CD4-positive, alpha-beta memory T cell (primary cell): ENCODE measurements around the gene MYO1D. TPM values are rescaled to one million over a fixed set of nuclear protein-coding genes. Genes with fewer than 3 reads are reported as not detected.

ENCODE experiments used
- CTCF ChIA-PET: fragments of 350-600 bp; sonication (Branson Sonifier 250); formaldehyde crosslinking; loops from one replicate; lab custom pipeline; 2021; ENCODE audit warnings: inconsistent platforms; ENCODE audit not compliant: partially characterized antibody; lab: Charles Lee
- POLR2A ChIA-PET: fragments of 350-600 bp; sonication (Branson Sonifier 250); formaldehyde crosslinking; loops from one replicate; lab custom pipeline; 2021; ENCODE audit not compliant: partially characterized antibody; lab: Charles Lee
- DNase-seq, 5 donors: peaks; one replicate each; pipeline versions ENCODE4 v3.0.0 to v3.0.0-alpha.2; 2020 to 2022; ENCODE audit warnings: mixed read lengths in 1 of 5
- H3K27ac ChIP-seq: one replicate; pipeline ENCODE4 v1.7.0; 2013; ENCODE audit warnings: low read depth, low read length
- H3K27me3 ChIP-seq: 2 replicates; pipeline ENCODE4 v1.7.0; 2013; ENCODE audit warnings: mild to moderate bottlenecking, low read length, moderate library complexity; ENCODE audit not compliant: insufficient read depth
- H3K36me3 ChIP-seq: 2 replicates; pipeline ENCODE4 v1.7.0; 2013; ENCODE audit warnings: mild to moderate bottlenecking, low read length, moderate library complexity; ENCODE audit not compliant: insufficient read depth
- H3K4me1 ChIP-seq: 2 replicates; pipeline ENCODE4 v1.7.0; 2013; ENCODE audit warnings: mild to moderate bottlenecking, low read length, moderate library complexity; ENCODE audit not compliant: insufficient read depth
- H3K4me3 ChIP-seq, 2 donors: one replicate each; pipeline ENCODE4 v1.7.0; 2013; ENCODE audit warnings: low read length in 2 of 2, mild to moderate bottlenecking in 1 of 2
- H3K9me3 ChIP-seq, 2 donors: one replicate each; pipeline ENCODE4 v1.7.0; 2013; ENCODE audit warnings: low read length in 2 of 2, control low read depth in 1 of 2; ENCODE audit not compliant: control insufficient read depth in 1 of 2
- H3K27ac Mint-ChIP-seq, 7 donors: one replicate each; pipeline ENCODE4 v1.8.0; 2020 to 2021; ENCODE audit warnings: mixed read lengths in 7 of 7, mild to moderate bottlenecking in 6 of 7, inconsistent platforms in 3 of 7, moderate library complexity in 3 of 7
- H3K27me3 Mint-ChIP-seq, 2 donors: one replicate each; pipeline ENCODE4 v1.8.0; 2020 to 2021; ENCODE audit warnings: mixed read lengths in 2 of 2
- H3K36me3 Mint-ChIP-seq, 2 donors: one replicate each; pipeline ENCODE4 v1.8.0; 2020 to 2021; ENCODE audit warnings: mixed read lengths in 2 of 2, inconsistent platforms in 1 of 2, mild to moderate bottlenecking in 1 of 2
- H3K4me1 Mint-ChIP-seq, 4 donors: one replicate each; pipeline ENCODE4 v1.8.0; 2020 to 2021; ENCODE audit warnings: mixed read lengths in 4 of 4, mild to moderate bottlenecking in 1 of 4
- H3K4me3 Mint-ChIP-seq, 8 donors: one replicate each; pipeline ENCODE4 v1.8.0; 2020 to 2021; ENCODE audit warnings: mixed read lengths in 8 of 8, mild to moderate bottlenecking in 7 of 8, moderate library complexity in 6 of 8, inconsistent platforms in 3 of 8
- H3K9me3 Mint-ChIP-seq, 8 donors: one replicate each; pipeline ENCODE4 v1.8.0; 2020 to 2021; ENCODE audit warnings: mixed read lengths in 8 of 8, mild to moderate bottlenecking in 5 of 8, inconsistent platforms in 3 of 8, moderate library complexity in 1 of 8
- intact Hi-C: fragments of 100-400 bp; cut with micrococcal nuclease; formaldehyde crosslinking; loops from one replicate; pipeline ENCODE4 v1.15.1; 2023
- polyA plus RNA-seq, 2 donors: library from polyadenylated mRNA; unstranded; fragments of 300-500 nt; fragmentation: Illumina TruSeq; gene quantifications; one replicate each; pipeline ENCODE4 v1.2.3, GENCODE V29; 2021
- total RNA-seq, 2 experiments: library from RNA; stranded (reverse); gene quantifications; one replicate each; pipeline ENCODE4 v1.2.3, GENCODE V29; 2021

Gene MYO1D
- total and polyA plus RNA-seq, 4 experiments from 2014 or later, result 2.0 to 12.7 (median 10.5) TPM

- Mint-ChIP-seq H3K27me3 (no peaks in the 10 kb centered on the region), H3K4me1 (peaks cover 19 to 38% (median 30%) of the 10 kb centered on the region in 4 donors), H3K36me3 (no peaks in the 10 kb centered on the region), H3K9me3 (no peaks in the 10 kb centered on the region), H3K4me3 (peak overlapping the region in 1 of 8 donors; percentile 42), H3K27ac (peak overlapping the region in 1 of 7 donors; percentile 24)
- intact Hi-C loops, result no loop called here
- DNase-seq, result peak in 1 of 5 donors; percentile 24
- H3K36me3 ChIP-seq, result no peaks in the 10 kb centered on the region
- H3K9me3 ChIP-seq, result no peaks in the 10 kb centered on the region
- ChIA-PET POLR2A (interaction anchor here (1.0 to 2.2 kb wide), 3 partner anchors 9 to 23 kb away, joined by 3 to 8 read pairs (median 3); partner anchors contain the start of gene CDK5R1), CTCF (interaction anchor here (0.9 to 1.4 kb wide), 4 partner anchors 8 to 51 kb away, joined by 3 to 6 read pairs (median 4); partner anchors contain the start of genes CDK5R1 and PSMD11)
- H3K27me3 ChIP-seq, result no peaks in the 10 kb centered on the region
- H3K27ac ChIP-seq, result no peak overlapping the region
- H3K4me3 ChIP-seq, result no peak overlapping the region
- peaks cover 49% of the 10 kb centered on the region for H3K4me1 ChIP-seq
These were observed 381.3 kb downstream of the MYO1D start for GRCh38 chr17:32495359-32496231.

DNA sequence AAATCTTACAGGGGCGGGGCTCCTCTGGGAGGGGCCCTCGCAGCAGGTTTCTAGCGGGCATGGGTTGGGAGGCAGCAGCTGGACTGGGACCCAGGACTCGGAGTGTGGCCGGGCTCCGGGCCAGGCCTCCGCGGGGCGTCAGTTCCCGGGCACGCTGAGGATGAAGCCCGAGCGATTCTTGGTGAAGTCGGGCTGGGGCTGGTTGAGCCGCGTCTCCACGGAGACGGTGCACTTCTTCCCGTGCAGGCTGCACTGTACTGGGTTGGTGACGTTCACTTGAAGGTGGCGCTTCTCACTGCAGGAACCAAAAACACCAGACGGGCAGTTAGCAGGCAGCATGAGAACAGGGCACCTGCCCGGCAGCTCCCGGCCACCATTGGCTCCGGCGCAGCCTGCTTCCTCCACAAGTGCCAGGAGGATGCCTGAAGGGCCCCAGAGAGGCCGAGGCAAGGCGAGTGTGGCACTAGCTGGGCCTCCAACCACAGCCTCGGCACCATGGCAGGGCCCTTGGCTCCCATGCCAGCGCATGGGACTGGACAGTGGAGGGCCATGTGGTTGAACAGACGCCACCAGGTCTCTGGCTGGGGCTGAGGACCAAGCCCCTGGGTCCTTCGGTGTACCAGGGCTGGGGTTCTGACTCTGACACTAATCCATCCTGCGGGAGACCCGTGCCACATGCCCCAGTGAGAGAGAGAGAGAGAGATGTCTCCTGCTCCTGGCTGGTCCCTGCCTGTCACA lies 382.1 kb downstream of the MYO1D start:
- intact Hi-C loops, result no loop called here
- H3K4me1 ChIP-seq, result peaks cover 57% of the 10 kb centered on the region
- POLR2A ChIA-PET, result interaction anchor here (1.0 to 2.2 kb wide), 3 partner anchors 8 to 24 kb away, joined by 3 to 8 read pairs (median 3); partner anchors contain the start of gene CDK5R1
- peak in 1 of 5 donors; percentile 33 for DNase-seq
- peak overlapping the region in 3 of 7 donors; percentile 64 to 86 (median 66) for H3K27ac Mint-ChIP-seq
- CTCF ChIA-PET, result interaction anchor here (0.9 to 1.4 kb wide), 3 partner anchors 8 to 51 kb away, joined by 3 to 4 read pairs (median 3); partner anchors contain the start of genes CDK5R1 and PSMD11
- H3K9me3 Mint-ChIP-seq, result no peaks in the 10 kb centered on the region
- H3K36me3 ChIP-seq, result no peaks in the 10 kb centered on the region
- no peaks in the 10 kb centered on the region for H3K27me3 Mint-ChIP-seq
- no peaks in the 10 kb centered on the region for H3K9me3 ChIP-seq
- H3K4me1 Mint-ChIP-seq, result peaks cover 19 to 45% (median 36%) of the 10 kb centered on the region in 4 donors
- H3K27ac ChIP-seq, result no peak overlapping the region
- H3K4me3 Mint-ChIP-seq, result peak overlapping the region in 3 of 8 donors; percentile 17 to 66 (median 52)
- peaks cover under 1% of the 10 kb centered on the region in 2 donors for H3K36me3 Mint-ChIP-seq
- H3K4me3 ChIP-seq, result no peak overlapping the region
- H3K27me3 ChIP-seq, result no peaks in the 10 kb centered on the region

GRCh38 chr17:32493976-32494513 lies 382.9 kb downstream of the MYO1D start:
- no peaks in the 10 kb centered on the region for H3K36me3 ChIP-seq
- H3K27me3 ChIP-seq, result no peaks in the 10 kb centered on the region
- intact Hi-C loops, result no loop called here
- peaks cover 3 to 5% of the 10 kb centered on the region in 2 donors for H3K36me3 Mint-ChIP-seq
- no peaks in the 10 kb centered on the region for H3K9me3 ChIP-seq
- H3K4me3 Mint-ChIP-seq, result peak overlapping the region in 4 of 8 donors; percentile 29 to 66 (median 56)
- H3K27ac ChIP-seq, result no peak overlapping the region
- POLR2A ChIA-PET, result interaction anchor here (0.6 to 1.1 kb wide), 2 partner anchors 10 to 25 kb away, joined by 3 read pairs; no protein-coding TSS in a partner anchor
- CTCF ChIA-PET, result no interaction called here
- H3K4me1 Mint-ChIP-seq, result peaks cover 21 to 52% (median 42%) of the 10 kb centered on the region in 4 donors
- H3K27me3 Mint-ChIP-seq, result no peaks in the 10 kb centered on the region
- no peaks in the 10 kb centered on the region for H3K9me3 Mint-ChIP-seq
- H3K4me3 ChIP-seq, result no peak overlapping the region
- DNase-seq, result peak in 1 of 5 donors; percentile 32
- peak overlapping the region in 3 of 7 donors; percentile 64 to 86 (median 66) for H3K27ac Mint-ChIP-seq
- peaks cover 64% of the 10 kb centered on the region for H3K4me1 ChIP-seq

GRCh38 chr17:32493571-32493970 lies 383.4 kb downstream of the MYO1D start:
- H3K4me3 Mint-ChIP-seq, result peak overlapping the region in 1 of 8 donors; percentile 25
- no peaks in the 10 kb centered on the region for H3K36me3 ChIP-seq
- peaks cover 3 to 5% of the 10 kb centered on the region in 2 donors for H3K36me3 Mint-ChIP-seq
- no peaks in the 10 kb centered on the region for H3K27me3 Mint-ChIP-seq
- no peak overlapping the region for H3K4me3 ChIP-seq
- intact Hi-C loops, result no loop called here
- no peak for DNase-seq
- H3K4me1 Mint-ChIP-seq, result peaks cover 21 to 57% (median 46%) of the 10 kb centered on the region in 4 donors
- H3K4me1 ChIP-seq, result peaks cover 69% of the 10 kb centered on the region
- no peaks in the 10 kb centered on the region for H3K9me3 ChIP-seq
- ChIA-PET POLR2A (interaction anchor here (0.6 to 3.0 kb wide), 3 partner anchors 10 to 25 kb away, joined by 3 to 13 read pairs (median 3); no protein-coding TSS in a partner anchor), CTCF (no interaction called here)
- no peaks in the 10 kb centered on the region for H3K9me3 Mint-ChIP-seq
- no peaks in the 10 kb centered on the region for H3K27me3 ChIP-seq
- H3K27ac Mint-ChIP-seq, result peak overlapping the region in 2 of 7 donors; percentile 56 to 64
- no peak overlapping the region for H3K27ac ChIP-seq

DNA sequence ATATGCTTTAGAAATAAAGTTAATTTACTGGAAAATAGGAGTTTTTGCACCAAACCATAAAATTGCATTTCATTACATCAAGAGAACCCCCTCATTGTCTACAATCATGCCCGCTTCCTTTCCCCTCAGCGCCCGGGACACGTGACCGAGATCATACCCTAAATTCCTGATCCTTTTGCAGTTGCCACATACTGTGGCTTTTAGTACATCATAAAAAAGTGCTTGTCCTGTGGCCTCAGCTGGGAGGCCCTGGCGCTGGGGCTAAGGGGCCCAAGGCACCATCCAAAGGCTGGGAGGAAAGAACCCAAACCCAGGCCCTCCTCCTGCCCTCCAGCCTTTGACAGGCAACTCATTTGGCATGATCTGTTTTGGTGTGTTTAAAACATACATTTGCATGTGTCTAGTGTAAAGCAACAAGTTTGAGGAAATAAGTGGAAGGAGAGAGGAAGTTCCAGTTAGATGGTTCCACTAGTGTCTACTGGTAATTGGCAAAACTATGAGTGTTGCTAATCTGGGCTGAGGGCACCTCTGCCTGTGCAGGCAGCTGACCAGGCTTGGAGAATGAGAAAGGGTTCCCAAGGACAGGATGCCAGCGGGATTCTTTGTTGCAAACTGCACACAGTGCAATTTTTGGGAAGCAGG lies 384.2 kb downstream of the MYO1D start:
- no peak for DNase-seq
- Histone ChIP-seq H3K27me3 (no peaks in the 10 kb centered on the region), H3K4me1 (peaks cover 77% of the 10 kb centered on the region), H3K4me3 (peak overlapping the region in 1 of 2 donors; percentile 12), H3K36me3 (no peaks in the 10 kb centered on the region), H3K27ac (peak overlapping the region; percentile 23), H3K9me3 (no peaks in the 10 kb centered on the region)
- peak overlapping the region; percentile 65 to 96 (median 87) for H3K27ac Mint-ChIP-seq
- H3K4me1 Mint-ChIP-seq, result peaks cover 25 to 65% (median 53%) of the 10 kb centered on the region in 4 donors
- H3K36me3 Mint-ChIP-seq, result peaks cover 3 to 8% of the 10 kb centered on the region in 2 donors
- intact Hi-C loops, result no loop called here
- ChIA-PET CTCF (interaction anchor here (1.4 kb wide), 1 partner anchor 9 kb away, joined by 6 read pairs; no protein-coding TSS in a partner anchor), POLR2A (interaction anchor here (1.0 to 3.0 kb wide), 5 partner anchors 8 to 48 kb away, joined by 4 to 19 read pairs (median 13); partner anchors contain the start of gene PSMD11)
- peak overlapping the region in 7 of 8 donors; percentile 14 to 84 (median 64) for H3K4me3 Mint-ChIP-seq
- H3K9me3 Mint-ChIP-seq, result no peaks in the 10 kb centered on the region
- no peaks in the 10 kb centered on the region for H3K27me3 Mint-ChIP-seq

DNA sequence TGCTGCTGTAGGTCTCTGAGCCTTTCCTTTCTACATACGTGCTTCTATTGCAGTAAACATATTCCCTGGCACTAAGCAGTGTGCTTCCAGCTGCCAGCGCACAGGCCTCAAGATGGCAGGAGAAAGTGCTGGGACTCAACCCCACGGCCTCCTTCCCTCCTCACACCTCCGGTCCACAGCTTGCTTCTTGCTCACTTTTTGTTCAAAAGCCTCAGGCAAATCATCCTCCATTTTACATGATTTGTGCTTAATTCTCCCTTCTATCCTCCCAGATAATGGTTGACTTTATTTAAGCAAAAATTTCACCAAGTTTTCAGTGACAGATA lies 384.7 kb downstream of the MYO1D start:
- peaks cover 6 to 11% of the 10 kb centered on the region in 2 donors for H3K36me3 Mint-ChIP-seq
- Histone ChIP-seq H3K36me3 (no peaks in the 10 kb centered on the region), H3K27ac (peak overlapping the region; percentile 23), H3K4me3 (peak overlapping the region in 1 of 2 donors; percentile 12), H3K27me3 (no peaks in the 10 kb centered on the region), H3K4me1 (peaks cover 81% of the 10 kb centered on the region), H3K9me3 (no peaks in the 10 kb centered on the region)
- H3K27me3 Mint-ChIP-seq, result no peaks in the 10 kb centered on the region
- CTCF ChIA-PET, result interaction anchor here (1.4 to 2.1 kb wide), 4 partner anchors 9 to 32 kb away, joined by 5 to 14 read pairs (median 8); no protein-coding TSS in a partner anchor
- peak overlapping the region; percentile 65 to 96 (median 90) for H3K27ac Mint-ChIP-seq
- intact Hi-C loops, result no loop called here
- POLR2A ChIA-PET, result interaction anchor here (1.0 to 3.0 kb wide), 6 partner anchors 8 to 48 kb away, joined by 4 to 19 read pairs (median 11); partner anchors contain the start of gene PSMD11
- no peaks in the 10 kb centered on the region for H3K9me3 Mint-ChIP-seq
- H3K4me3 Mint-ChIP-seq, result peak overlapping the region in 7 of 8 donors; percentile 23 to 84 (median 66)
- peaks cover 27 to 69% (median 56%) of the 10 kb centered on the region in 4 donors for H3K4me1 Mint-ChIP-seq
- peak in 1 of 5 donors; percentile 22 for DNase-seq
